ENCODE data around the gene LRG1.
"Not testable (repeated sequence)": the region's sequence is repeated elsewhere in the genome, so short reads cannot be mapped to it uniquely, and the experiment has no call there.

Gene LRG1

DNA sequence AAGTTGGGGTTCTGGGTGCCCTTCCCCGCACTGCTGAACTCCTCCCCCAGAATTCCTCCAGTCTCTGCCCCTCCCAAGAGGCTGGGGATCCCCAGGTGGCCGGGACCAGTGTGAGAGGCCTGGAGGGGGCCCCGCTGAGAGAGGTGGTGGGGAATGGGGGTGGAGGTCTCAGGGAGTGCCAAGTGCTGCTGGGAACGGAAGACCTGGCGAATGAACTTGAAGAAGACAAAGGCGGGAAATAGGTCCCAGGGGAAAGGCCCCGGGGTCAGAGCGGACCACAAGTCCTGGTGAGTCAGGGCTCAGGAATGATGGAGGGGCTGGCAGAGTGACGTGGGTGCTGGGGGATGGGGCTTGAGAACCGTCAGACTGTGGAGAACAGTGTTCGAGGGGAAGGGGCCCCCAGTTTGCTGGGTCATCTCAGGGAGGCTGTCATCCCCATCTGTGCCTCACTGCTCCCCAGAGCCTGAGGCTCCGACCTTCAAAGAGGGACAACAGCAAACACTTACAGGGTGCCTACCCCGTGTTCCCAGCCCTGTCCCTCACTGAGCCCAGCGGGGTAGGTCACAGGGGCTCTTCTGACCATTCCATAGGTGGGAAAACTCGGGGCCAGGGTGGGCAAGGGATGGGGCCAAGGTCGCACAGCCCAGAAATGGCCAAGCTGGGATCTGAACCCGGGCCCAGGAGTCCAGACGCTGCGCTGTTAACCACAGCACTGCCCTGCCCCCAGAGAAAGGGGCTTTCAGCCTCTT lies 35.6 kb upstream of the LRG1 start:
- DNase-seq (ENCODE audit: low read depth in 2 of 2), result peak; percentile 97

DNA sequence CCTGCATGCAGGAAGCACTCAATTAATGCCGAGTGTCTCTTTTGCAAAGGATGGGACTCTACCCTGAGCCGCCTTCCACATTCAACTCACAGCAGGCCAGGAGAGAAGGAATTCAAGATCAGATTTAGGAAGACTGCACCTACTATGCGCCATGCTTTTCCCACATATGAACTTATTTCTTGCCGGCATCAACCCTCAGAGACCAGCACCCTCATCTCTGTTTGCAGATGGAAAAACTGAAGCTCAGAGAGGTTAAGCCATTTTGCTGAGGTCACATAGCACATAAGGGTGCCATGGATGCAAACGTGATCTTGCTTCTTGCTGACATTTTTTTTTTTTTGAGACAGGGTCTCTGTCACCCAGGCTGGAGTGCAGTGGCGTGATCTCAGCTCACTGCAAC lies 33.8 kb upstream of the LRG1 start:
- no peak for DNase-seq (ENCODE audit: low read depth in 2 of 2)

DNA sequence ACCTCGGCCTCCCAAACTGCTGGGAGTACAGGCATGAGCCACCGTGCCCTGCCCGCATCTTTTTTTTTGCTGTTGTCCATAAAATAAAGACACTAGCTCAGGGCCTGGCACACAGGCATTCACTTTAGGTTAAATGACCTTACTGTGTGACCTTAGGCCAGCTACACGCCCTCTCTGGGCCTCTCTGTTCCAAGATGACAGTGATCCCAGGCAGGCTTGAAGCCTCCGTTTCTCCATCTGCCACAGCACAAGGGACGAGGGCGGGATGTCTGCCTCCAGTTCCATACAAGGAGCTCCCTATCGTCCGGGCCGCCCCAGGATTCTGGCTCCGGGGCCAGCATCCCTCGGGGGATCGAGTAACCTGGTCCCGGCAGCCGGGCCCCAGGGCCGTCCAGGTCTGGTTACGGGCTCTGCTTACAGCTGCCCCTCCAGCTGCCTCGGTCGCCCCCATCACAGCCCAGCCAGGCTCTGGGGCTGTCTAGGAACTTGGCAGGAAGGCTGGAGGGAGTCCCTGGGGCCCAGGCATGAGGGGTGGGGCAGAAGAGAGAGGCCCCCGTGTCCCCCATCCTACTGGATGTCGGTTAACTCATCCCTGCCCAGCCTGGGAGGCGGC lies 31.6 kb upstream of the LRG1 start:
- DNase-seq (ENCODE audit: low read depth in 2 of 2), result no peak

- DNase-seq (ENCODE audit: low read depth in 2 of 2), result no peak
Observed at GRCh38 chr19:4570916-4571304, 31.1 kb upstream of the LRG1 start.

DNA sequence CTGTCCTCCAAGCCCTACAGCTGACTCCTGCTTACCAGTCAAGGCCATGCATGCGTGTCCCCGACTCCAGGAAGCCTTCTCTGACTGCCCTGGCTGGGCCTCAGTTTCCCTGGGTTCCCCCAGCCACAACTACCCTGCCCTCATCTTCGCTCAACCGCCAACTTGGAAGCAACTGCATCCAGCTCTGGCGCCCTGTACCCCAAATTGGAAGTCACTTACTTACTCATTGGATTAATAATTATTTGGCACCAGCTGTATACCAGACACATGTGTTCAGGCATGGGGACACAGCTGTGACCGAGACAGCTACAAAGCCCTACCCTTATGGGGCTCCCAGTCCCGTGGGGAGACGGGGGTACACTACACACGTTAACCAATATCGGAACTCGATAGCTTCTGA lies 30.6 kb upstream of the LRG1 start:
- no peak for DNase-seq (ENCODE audit: low read depth in 2 of 2)

DNA sequence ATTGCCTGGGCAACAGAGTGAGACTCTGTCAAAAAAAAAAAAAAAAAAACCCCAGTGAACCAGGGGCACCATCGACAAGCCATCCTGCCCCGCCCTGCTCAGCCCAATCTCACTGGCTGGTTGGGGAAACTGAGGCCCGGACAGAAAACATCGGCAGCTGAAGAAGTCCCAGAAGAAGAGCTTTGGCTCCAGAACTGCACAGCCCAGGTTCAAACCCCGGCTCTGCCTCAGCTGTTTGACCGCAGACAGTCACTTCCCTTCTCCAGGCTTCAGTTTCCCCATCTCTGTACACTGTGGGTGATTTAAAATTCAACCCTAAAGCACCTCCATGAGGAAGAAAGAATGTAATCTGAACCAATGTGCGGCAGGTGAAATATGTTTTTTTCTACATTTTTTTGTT lies 29.1 kb upstream of the LRG1 start:
- DNase-seq (ENCODE audit: low read depth in 2 of 2), result no peak

DNA sequence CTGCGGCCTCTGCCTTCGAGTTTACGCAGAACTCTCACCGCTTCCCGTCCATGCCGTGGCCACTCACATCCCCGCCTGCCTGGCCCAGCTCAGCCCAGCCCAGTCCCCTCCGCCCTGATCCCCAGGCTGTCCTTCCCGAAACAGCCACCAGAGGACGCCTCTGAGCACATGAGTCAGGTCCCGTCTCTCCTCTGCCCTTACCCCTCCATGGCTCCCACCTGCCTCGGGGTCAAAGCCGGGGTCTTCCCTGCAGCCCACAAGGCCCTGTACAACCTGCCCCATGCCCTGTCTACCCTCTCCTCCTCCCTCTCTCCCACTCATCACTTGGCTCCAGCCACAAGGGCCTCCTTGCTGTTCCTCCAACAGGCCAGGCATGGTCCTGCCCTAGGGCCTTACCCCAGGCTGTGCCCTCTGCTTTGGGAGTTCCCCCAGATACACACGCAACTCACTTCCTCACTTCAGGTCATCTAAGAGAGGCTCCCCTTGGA lies 27.8 kb upstream of the LRG1 start:
- no peak for DNase-seq (ENCODE audit: low read depth in 2 of 2)

GRCh38 chr19:4566402-4567051 lies 26.7 kb upstream of the LRG1 start:
- DNase-seq (ENCODE audit: low read depth in 2 of 2), result no peak

- not testable (repeated sequence) for DNase-seq (ENCODE audit: low read depth in 2 of 2)
Observed at GRCh38 chr19:4563562-4563961, 23.7 kb upstream of the LRG1 start.

DNA sequence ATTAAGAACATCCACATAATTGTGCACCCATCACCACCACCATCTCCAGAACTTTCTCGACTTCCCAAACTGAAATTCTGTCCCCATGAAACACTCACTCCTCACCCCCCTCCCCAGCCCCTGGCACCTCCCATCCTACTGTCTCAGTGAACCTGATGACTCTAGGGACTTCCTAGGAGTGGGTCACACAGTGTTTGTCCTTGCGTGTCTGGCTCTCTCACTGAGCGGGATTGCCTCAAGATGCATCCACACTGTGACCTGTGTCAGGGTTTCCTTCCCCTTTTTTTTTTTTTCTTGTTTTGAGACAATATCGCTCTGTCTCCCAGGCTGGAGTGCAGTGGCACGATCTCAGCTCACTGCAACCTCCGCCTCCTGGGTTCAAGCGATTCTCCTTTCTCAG lies 22.2 kb upstream of the LRG1 start:
- DNase-seq (ENCODE audit: low read depth in 2 of 2), result not testable (repeated sequence)

- DNase-seq (ENCODE audit: low read depth in 2 of 2), result no peak
Observed at GRCh38 chr19:4559569-4559968, 19.7 kb upstream of the LRG1 start, which contains the start of gene SEMA6B. TSS of gene SEMA6B (minus strand) at chr19:4559684. CDS start at chr19:4558457, 1,227 bp downstream.

DNA sequence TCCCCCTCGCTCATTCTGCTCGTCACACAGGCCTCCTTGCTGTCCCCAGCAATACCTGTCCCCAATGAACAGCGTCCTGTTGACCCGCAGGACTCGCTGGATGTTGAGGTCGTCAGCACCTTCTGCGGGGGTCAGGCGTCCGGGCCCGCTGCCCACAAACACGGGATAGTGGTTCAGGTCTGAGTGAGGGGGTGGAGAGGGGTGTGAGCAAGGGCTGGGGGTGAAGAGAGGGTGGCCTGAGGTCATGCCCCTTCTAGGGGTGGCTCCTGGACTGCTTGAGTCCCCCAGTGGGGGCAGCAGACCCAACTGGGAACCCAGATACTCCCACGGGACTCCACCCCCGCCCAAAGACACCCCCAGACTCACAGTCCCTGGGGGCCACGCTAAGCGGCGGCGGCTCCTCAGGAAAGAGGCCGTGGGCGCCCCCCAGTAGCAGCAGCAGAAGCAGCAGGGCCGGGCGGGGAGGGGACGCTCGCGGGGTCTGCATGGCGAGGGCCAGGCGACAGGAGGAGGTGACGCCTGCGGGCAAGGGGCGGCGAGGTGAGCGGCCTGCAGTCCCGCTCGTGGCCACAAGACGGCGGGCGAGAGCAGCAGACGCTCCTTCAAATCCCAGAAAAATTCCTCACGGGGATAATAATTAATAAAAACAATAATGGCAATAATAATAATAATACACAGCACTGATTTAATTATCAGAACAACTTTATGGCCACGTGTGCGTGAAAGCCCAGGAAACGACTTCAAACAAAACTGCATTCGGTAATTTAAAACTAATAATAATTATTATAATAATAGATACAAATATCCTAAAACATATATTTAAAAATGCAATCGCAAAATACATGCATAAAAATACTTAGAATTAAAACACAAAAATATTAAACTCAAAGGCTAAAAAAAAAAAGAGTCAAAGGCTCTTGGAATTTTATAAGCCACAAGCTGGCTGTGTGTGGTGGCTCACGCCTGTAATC lies 18.4 kb upstream of the LRG1 start:
- DNase-seq (ENCODE audit: low read depth in 2 of 2), result no peak

GRCh38 chr19:4557144-4557970 lies 17.5 kb upstream of the LRG1 start:
- DNase-seq (ENCODE audit: low read depth in 2 of 2), result no peak

DNA sequence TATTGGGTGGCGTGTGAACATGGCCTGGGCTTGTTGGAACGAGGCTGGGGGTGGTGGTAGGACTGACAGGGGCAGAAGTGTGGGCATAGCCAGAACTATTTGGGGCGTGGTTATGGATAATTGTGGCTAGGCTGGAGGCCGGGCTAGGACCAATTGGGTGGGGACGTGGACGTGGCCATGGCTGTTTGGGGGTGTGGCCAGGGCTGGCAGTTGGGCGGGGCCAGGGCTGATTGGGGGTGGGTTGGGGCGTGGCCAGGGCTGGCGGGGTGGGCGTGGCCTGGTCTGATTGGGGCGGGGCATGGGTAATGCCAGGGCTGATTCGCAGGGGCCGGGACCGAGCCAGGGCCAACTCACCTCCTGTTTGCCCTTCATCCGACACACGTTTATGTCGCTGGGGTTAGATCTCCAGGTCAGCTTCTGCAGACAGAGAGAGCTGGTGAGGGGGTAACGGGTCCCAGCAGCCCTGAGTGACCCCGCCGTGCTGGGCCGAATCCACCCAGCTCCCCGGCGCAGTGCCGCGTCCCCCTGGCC lies 16.8 kb upstream of the LRG1 start:
- DNase-seq (ENCODE audit: low read depth in 2 of 2), result no peak

GRCh38 chr19:4555657-4556561 lies 16.1 kb upstream of the LRG1 start:
- no peak for DNase-seq (ENCODE audit: low read depth in 2 of 2)

DNA sequence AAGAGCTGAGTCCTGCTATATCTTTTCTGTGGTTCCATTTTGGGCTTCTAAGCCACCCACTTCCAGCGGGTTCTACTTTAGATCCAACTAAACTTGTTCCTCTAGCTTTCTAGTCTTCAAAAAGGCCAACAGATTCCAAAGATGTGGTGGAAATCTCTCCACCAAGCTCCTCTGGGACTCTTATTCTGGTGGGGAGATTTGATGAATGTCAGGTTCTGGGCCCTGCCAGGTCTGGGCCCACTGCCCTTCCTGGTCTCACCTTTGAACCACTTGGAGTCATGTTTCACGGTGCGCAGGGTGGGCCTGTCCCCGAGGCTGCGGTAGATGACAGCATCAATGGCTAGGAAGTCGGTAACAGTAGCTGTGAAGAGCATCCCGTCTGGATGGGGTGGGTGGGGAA lies 14.9 kb upstream of the LRG1 start:
- no peak for DNase-seq (ENCODE audit: low read depth in 2 of 2)

DNA sequence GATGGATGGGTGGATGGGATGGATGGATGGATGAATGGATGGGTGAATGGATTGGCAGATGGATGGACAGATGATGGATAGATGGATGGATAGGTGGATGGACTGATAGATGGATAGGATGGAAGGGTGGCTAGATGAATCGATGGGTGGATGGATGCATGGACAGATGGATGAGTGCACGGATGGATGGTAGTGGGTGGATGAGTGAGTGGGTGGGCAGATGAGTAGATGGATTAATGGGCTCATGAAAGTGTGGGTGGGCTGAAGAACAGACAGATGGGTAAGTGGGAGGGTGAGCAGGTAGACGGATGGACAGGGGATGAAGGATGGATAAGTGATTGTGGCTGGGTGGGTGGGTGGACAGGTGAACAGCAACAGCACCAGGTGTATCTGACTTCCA lies 13.9 kb upstream of the LRG1 start:
- DNase-seq (ENCODE audit: low read depth in 2 of 2), result no peak

DNA sequence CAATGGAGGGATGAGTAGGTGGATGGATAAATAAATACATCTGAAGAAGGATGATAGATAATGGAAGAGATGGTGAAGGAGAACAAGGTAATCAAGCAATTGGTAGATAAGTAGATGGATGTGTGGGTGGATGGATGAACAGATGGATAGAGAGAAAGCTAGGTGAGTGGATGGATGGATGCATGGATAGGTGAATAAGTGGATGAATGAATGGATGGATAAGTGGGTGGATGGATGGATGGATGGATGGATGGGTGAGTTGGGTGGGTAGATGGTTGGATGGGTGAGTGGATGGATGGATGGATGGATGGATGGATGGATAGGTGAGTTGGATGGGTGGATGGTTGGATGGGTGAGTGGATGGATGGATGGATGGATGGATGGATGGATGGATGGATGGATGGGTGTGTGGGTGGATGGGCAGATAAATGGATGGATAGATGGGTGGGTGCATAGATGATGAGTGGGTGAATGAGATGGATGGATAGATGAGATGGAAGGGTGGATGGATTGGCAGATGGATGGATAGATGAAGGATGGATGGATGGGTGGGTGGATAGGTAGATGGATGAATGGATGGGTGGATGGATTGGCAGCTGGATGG lies 13.4 kb upstream of the LRG1 start:
- DNase-seq (ENCODE audit: low read depth in 2 of 2), result no peak

- DNase-seq (ENCODE audit: low read depth in 2 of 2), result no peak
Observed at GRCh38 chr19:4552525-4552819, 12.6 kb upstream of the LRG1 start.

Measured in fibroblast of skin of left quadriceps (primary cell).